Measurements from ENCODE around the gene ZNF584.

DNA sequence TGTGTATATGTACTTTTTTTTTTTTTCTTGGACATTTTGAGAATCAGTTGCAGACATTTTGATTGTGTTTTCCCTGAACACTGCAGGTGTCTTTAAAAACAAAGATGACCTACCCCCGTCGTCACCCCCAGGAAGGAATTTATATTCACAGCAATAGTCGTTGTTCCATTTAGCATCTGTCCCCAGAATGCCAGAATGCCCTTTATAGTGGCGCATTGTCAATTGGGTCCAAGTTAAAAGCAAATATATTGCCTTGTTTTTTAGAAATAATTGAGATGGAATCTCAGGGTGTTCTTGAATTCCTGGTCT is 14.8 kb upstream of the ZNF584 start:
- TF ChIP-seq POLR2AphosphoS5 (IDR thresholded peaks at IDR 0.05; ENCODE audit: borderline replicate concordance, low read depth, low read length) = 0 out of 2 replicates have a peak, but pooled peaks have one; percentile 3
- no peak for TF ChIP-seq EZH2 (IDR thresholded peaks at IDR 0.05)

All from SK-N-MC (cell line).